ENCODE results near the gene NKAIN2.

- no peak for TF ChIP-seq CTCF (optimal IDR thresholded peaks at IDR 0.05 in 1 of 3, IDR thresholded peaks at IDR 0.05 in 1 of 3, conservative IDR thresholded peaks at IDR 0.05 in 1 of 3; ENCODE audit: extremely low read depth in 1 of 3, insufficient read depth in 2 of 3, low read length in 3 of 3)
- no peak for TF ChIP-seq EZH2 (IDR thresholded peaks at IDR 0.05; ENCODE audit: low read length)
Observed at GRCh38 chr6:124590001-124590400, 786.3 kb downstream of the NKAIN2 start.
